Uterus (tissue), 4 donors: ENCODE measurements around the gene C19orf47. TPM values are rescaled to one million over a fixed set of nuclear protein-coding genes. Genes with fewer than 3 reads are reported as not detected.

Experiments used
- DNase-seq, 2 donors: peaks; one replicate each; pipeline ENCODE4 v3.0.0-alpha.2; 2019 to 2020
- H3K27ac ChIP-seq, 2 donors: fragments of 200-600 bp; sonication (generic); 1 replicate in 1 of 2; 2 replicates in 1 of 2; pipeline ENCODE4 v1.5.1; 2016 to 2018
- H3K27me3 ChIP-seq, 2 donors: fragments of 200-600 bp; sonication (generic); one replicate each; pipeline ENCODE4 v1.5.1; 2018 to 2019; ENCODE audit warnings: control low read depth in 1 of 2
- H3K36me3 ChIP-seq, 2 donors: fragments of 200-600 bp; sonication (generic); one replicate each; pipeline ENCODE4 v1.5.1; 2019; ENCODE audit warnings: control low read depth in 1 of 2
- H3K4me1 ChIP-seq, 2 donors: fragments of 200-600 bp; sonication (generic); one replicate each; pipeline ENCODE4 v1.5.1; 2018 to 2019; ENCODE audit warnings: control low read depth in 1 of 2
- H3K4me3 ChIP-seq, 2 donors: fragments of 200-600 bp; sonication (generic); 1 replicate in 1 of 2; 2 replicates in 1 of 2; pipeline ENCODE4 v1.5.1; 2018 to 2019; ENCODE audit warnings: mild to moderate bottlenecking in 1 of 2
- H3K9me3 ChIP-seq, 2 donors: fragments of 200-600 bp; sonication (generic); one replicate each; pipeline ENCODE4 v1.5.1; 2019; ENCODE audit warnings: control low read depth in 1 of 2
- CTCF ChIP-seq, 4 experiments: fragments of 200-600 bp in 2 of 4; fragments of 450-650 bp in 2 of 4; sonication (generic) in 2 of 4; IDR thresholded peaks; one replicate each; pipeline ENCODE4 v1.5.1; 2016 to 2019; ENCODE audit warnings: antibody characterized with exemption in 4 of 4, mild to moderate bottlenecking in 2 of 4, moderate library complexity in 1 of 4
- POLR2A ChIP-seq, 2 donors: fragments of 450-650 bp; IDR thresholded peaks; one replicate each; pipeline ENCODE4 v1.6.1; 2016; ENCODE audit warnings: antibody characterized with exemption in 2 of 2, mild to moderate bottlenecking in 1 of 2, moderate library complexity in 1 of 2
- intact Hi-C: fragments of 100-400 bp; cut with DNase I; formaldehyde crosslinking; loops from one replicate; pipeline ENCODE4 v1.15.1; 2023; ENCODE audit warnings: low total_unique reads
- total RNA-seq, 4 donors: library from RNA; depleted of rRNA in 3 of 4; stranded (reverse); fragments of >200 nt in 3 of 4; gene quantifications; one replicate each; pipeline versions ENCODE4 v1.1.0 to v1.2.4, GENCODE V29; 2014 to 2023
- donor health status: DM: yes; HTN: yes; CAD: no.

The C19orf47 gene
- total RNA-seq, 4 donors from 2014 or later: 7.1 to 21.2 (median 13.3) TPM

DNA sequence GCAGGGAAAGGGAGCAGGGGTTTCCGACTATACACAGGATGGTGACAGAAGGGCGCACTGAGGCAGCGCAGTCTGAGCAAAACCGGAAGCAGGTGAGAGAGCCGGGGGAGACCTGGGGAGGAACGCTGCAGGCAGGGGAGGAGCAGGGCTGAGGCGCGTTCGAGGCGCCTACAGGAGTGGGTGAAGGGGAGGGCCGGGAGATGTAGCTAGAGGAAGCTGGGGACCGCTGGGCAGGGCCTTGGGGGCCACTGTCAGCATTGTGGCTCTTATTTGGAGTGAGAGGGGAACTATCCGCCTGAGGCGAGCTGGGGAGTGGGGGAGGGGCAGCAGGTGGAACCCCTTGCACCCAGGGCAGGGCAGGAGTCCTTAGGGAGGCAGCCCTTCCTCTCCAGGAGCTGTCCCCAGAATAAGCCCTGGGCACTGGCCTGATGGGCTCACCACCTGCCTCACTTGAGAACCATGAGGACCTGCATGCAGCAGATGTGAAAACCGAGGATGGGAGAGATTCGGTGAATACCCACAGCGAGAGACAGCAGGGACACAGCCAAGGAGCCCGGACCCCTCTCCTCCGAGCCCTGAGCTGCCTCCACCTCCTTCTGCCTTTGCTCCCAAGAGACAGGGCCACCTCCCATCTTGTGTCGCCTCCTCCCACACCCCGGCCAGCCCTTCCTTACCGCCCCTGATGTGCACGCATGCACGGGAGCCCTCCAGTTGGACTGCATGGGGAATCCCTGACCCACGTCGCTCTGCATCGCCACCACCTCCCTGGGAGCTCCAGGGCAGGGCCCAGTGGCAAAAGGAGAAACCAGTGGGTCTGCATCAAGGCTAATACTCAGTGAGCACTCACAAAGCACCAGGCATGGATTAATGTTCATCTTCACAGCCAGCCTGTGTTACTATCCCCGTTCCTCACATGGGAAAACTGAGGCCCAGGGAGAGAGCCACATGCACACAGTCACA lies 73.3 kb downstream of the C19orf47 start:
- Histone ChIP-seq H3K4me3 (no peak overlapping the region), H3K9me3 (no peaks in the 10 kb centered on the region), H3K27ac (no peak overlapping the region), H3K27me3 (no peaks in the 10 kb centered on the region), H3K36me3 (no peaks in the 10 kb centered on the region), H3K4me1 (peaks cover 4 to 30% of the 10 kb centered on the region in 2 donors)
- intact Hi-C loops: no loop called here
- no peak for DNase-seq
- TF ChIP-seq POLR2A (IDR thresholded peaks at IDR 0.05) (no peak), CTCF (IDR thresholded peaks at IDR 0.05) (no peak)

- Histone ChIP-seq H3K27ac (no peak overlapping the region), H3K4me3 (no peak overlapping the region), H3K4me1 (peaks cover 0 to 23% of the 10 kb centered on the region in 2 donors), H3K27me3 (no peaks in the 10 kb centered on the region), H3K36me3 (no peaks in the 10 kb centered on the region), H3K9me3 (no peaks in the 10 kb centered on the region)
- no peak for DNase-seq
- intact Hi-C loops: no loop called here
- TF ChIP-seq CTCF (IDR thresholded peaks at IDR 0.05) (no peak), POLR2A (IDR thresholded peaks at IDR 0.05) (no peak)
These were observed 74.5 kb downstream of the C19orf47 start for GRCh38 chr19:40273469-40274360.

GRCh38 chr19:40272261-40272660 lies 75.9 kb downstream of the C19orf47 start:
- Histone ChIP-seq H3K4me1 (peaks cover 0 to 18% of the 10 kb centered on the region in 2 donors), H3K36me3 (no peaks in the 10 kb centered on the region), H3K27ac (no peak overlapping the region), H3K27me3 (no peaks in the 10 kb centered on the region), H3K4me3 (no peak overlapping the region), H3K9me3 (no peaks in the 10 kb centered on the region)
- intact Hi-C loops: no loop called here
- DNase-seq: no peak
- TF ChIP-seq POLR2A (IDR thresholded peaks at IDR 0.05) (no peak), CTCF (IDR thresholded peaks at IDR 0.05) (no peak)

- Histone ChIP-seq H3K4me1 (peaks cover 0 to 18% of the 10 kb centered on the region in 2 donors), H3K36me3 (no peaks in the 10 kb centered on the region), H3K27ac (no peak overlapping the region), H3K9me3 (no peaks in the 10 kb centered on the region), H3K27me3 (no peaks in the 10 kb centered on the region), H3K4me3 (no peak overlapping the region)
- TF ChIP-seq CTCF (IDR thresholded peaks at IDR 0.05) (no peak), POLR2A (IDR thresholded peaks at IDR 0.05) (no peak)
- intact Hi-C loops: no loop called here
- DNase-seq: no peak
These were observed 76.5 kb downstream of the C19orf47 start for GRCh38 chr19:40271706-40272105.
